Measurements from ENCODE around the gene MAGI2. TPM values are rescaled to one million over a fixed set of nuclear protein-coding genes. Genes with fewer than 3 reads are reported as not detected.

Gene MAGI2
- total RNA-seq, 1 experiment from 2014 or later: 0.07 TPM

- POLR2A ChIA-PET: no interaction called here
- no peak for TF ChIP-seq CTCF (IDR thresholded peaks at IDR 0.05; ENCODE audit: unreplicated experiment)
- CTCF ChIA-PET: interaction anchor here (0.6 to 1.8 kb wide), 2 partner anchors 428 to 476 kb away, joined by 3 to 5 read pairs; no protein-coding TSS in a partner anchor
- no TSS peak for BruUV-seq (replicated peaks)
- Mint-ChIP-seq H3K9me3 (ENCODE audit: unreplicated experiment) (no peaks in the 10 kb centered on the region), H3K4me1 (ENCODE audit: insufficient read depth, unreplicated experiment) (no peaks in the 10 kb centered on the region), H3K4me3 (ENCODE audit: unreplicated experiment) (no peak overlapping the region), H3K36me3 (ENCODE audit: insufficient read depth, unreplicated experiment) (no peaks in the 10 kb centered on the region), H3K27me3 (ENCODE audit: insufficient read depth, unreplicated experiment) (peaks cover 38% of the 10 kb centered on the region), H3K27ac (ENCODE audit: low read depth, unreplicated experiment) (no peak overlapping the region)
- no peak for DNase-seq (ENCODE audit: unreplicated experiment)
- intact Hi-C loops (cut with micrococcal nuclease): no loop called here
These were observed 1004.6 kb downstream of the MAGI2 start for GRCh38 chr7:78448911-78449310.

DNA sequence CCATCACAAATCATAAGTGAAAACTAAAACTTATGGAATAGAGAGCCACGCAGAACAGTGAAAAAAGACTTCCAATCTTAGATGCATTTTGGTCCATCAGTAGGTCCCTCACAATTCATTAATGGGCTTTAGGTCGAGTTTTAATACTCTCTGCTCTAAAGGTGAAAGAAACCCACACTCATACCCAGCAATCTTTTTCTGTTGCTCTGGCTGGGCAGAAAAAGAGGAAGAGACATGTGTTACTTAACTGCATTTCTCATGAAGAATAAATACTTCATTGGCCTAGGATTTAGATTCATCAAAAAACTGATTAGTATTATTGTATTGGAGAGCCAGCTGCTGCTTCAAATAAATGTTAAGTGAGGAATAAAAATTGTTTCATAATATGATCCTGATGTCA lies 1009.2 kb downstream of the MAGI2 start:
- no peak overlapping the region for H3K4me3 Mint-ChIP-seq (ENCODE audit: unreplicated experiment)
- CTCF ChIA-PET: no interaction called here
- no peak for TF ChIP-seq CTCF (IDR thresholded peaks at IDR 0.05; ENCODE audit: unreplicated experiment)
- H3K9me3 Mint-ChIP-seq (ENCODE audit: unreplicated experiment): no peaks in the 10 kb centered on the region
- intact Hi-C loops (cut with micrococcal nuclease): no loop called here
- peaks cover 68% of the 10 kb centered on the region for H3K27me3 Mint-ChIP-seq (ENCODE audit: insufficient read depth, unreplicated experiment)
- BruUV-seq (replicated peaks): no TSS peak
- no peaks in the 10 kb centered on the region for H3K4me1 Mint-ChIP-seq (ENCODE audit: insufficient read depth, unreplicated experiment)
- H3K27ac Mint-ChIP-seq (ENCODE audit: low read depth, unreplicated experiment): no peak overlapping the region
- no peak for DNase-seq (ENCODE audit: unreplicated experiment)
- POLR2A ChIA-PET: no interaction called here
- no peaks in the 10 kb centered on the region for H3K36me3 Mint-ChIP-seq (ENCODE audit: insufficient read depth, unreplicated experiment)

DNA sequence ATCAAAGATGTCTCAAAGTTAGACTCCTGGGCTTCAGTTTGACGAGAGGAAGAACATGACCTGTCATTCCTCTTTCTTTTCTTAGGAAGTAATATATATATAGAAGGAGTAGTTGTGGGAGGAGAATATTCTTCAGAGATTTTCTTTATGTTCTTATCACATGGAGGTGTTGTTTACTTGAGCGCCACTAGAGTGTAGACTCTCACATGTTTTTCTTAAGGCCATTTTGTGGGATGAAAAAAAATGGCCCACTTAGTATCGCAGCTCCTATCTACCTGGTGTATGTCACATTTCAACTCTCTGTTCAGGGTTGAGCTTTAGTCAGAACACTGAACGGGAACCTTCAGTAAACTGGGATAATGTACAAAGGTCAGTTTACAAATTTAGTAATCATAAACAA lies 1009.7 kb downstream of the MAGI2 start:
- Mint-ChIP-seq H3K36me3 (ENCODE audit: insufficient read depth, unreplicated experiment) (no peaks in the 10 kb centered on the region), H3K27me3 (ENCODE audit: insufficient read depth, unreplicated experiment) (peaks cover 73% of the 10 kb centered on the region), H3K4me1 (ENCODE audit: insufficient read depth, unreplicated experiment) (no peaks in the 10 kb centered on the region), H3K27ac (ENCODE audit: low read depth, unreplicated experiment) (no peak overlapping the region), H3K4me3 (ENCODE audit: unreplicated experiment) (no peak overlapping the region), H3K9me3 (ENCODE audit: unreplicated experiment) (no peaks in the 10 kb centered on the region)
- intact Hi-C loops (cut with micrococcal nuclease): no loop called here
- DNase-seq (ENCODE audit: unreplicated experiment): no peak
- POLR2A ChIA-PET: no interaction called here
- no peak for TF ChIP-seq CTCF (IDR thresholded peaks at IDR 0.05; ENCODE audit: unreplicated experiment)
- CTCF ChIA-PET: no interaction called here
- BruUV-seq (replicated peaks): no TSS peak

DNA sequence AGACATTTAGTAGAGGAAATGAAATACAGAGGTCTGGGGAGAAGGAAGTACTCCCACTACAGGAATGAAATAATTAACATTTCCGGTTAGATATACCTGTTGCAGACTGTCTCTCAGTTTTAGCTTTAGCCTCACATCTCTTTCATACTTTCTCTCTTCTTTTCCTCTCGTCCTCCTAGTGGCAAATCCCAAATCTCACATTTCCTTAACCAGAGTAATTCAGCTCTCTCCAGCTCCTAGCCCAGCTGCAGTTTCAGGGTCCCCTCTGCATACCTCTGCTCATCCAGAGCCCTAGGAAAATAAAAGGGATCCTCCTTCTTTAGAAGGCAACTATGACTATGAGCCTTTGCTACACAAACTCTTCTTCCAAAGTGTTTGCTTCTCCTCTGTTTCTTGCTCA lies 1011.7 kb downstream of the MAGI2 start:
- no peak for DNase-seq (ENCODE audit: unreplicated experiment)
- BruUV-seq (replicated peaks): no TSS peak
- H3K9me3 Mint-ChIP-seq (ENCODE audit: unreplicated experiment): no peaks in the 10 kb centered on the region
- intact Hi-C loops (cut with micrococcal nuclease): no loop called here
- ChIA-PET POLR2A (no interaction called here), CTCF (no interaction called here)
- H3K4me3 Mint-ChIP-seq (ENCODE audit: unreplicated experiment): no peak overlapping the region
- no peaks in the 10 kb centered on the region for H3K4me1 Mint-ChIP-seq (ENCODE audit: insufficient read depth, unreplicated experiment)
- no peak overlapping the region for H3K27ac Mint-ChIP-seq (ENCODE audit: low read depth, unreplicated experiment)
- no peaks in the 10 kb centered on the region for H3K36me3 Mint-ChIP-seq (ENCODE audit: insufficient read depth, unreplicated experiment)
- no peak for TF ChIP-seq CTCF (IDR thresholded peaks at IDR 0.05; ENCODE audit: unreplicated experiment)
- H3K27me3 Mint-ChIP-seq (ENCODE audit: insufficient read depth, unreplicated experiment): peaks cover 62% of the 10 kb centered on the region

Measured in MCF 10A (cell line).